ENCODE results near the gene RNF112.
"Not testable (repeated sequence)": the region's sequence is repeated elsewhere in the genome, so short reads cannot be mapped to it uniquely, and the experiment has no call there.

RNF112 gene

GRCh38 chr17:19447085-19447583, 36.1 kb downstream of the RNF112 start:
- peak; percentile 84 for DNase-seq (ENCODE audit: low spot score)

GRCh38 chr17:19448341-19449268, 37.6 kb downstream of the RNF112 start:
- peak; percentile 82 for DNase-seq (ENCODE audit: low spot score)

GRCh38 chr17:19449656-19450055, 38.6 kb downstream of the RNF112 start:
- DNase-seq (ENCODE audit: low spot score), result no peak

GRCh38 chr17:19453296-19453695, 42.3 kb downstream of the RNF112 start:
- no peak for DNase-seq (ENCODE audit: low spot score)

- DNase-seq (ENCODE audit: low spot score), result no peak
Observed at GRCh38 chr17:19454074-19454473, 43.0 kb downstream of the RNF112 start.

- no peak for DNase-seq (ENCODE audit: low spot score)
Observed at GRCh38 chr17:19456016-19456927, 45.2 kb downstream of the RNF112 start.

- DNase-seq (ENCODE audit: low spot score), result no peak
Observed at GRCh38 chr17:19457046-19457445, 46.0 kb downstream of the RNF112 start.

GRCh38 chr17:19457830-19458271, 46.8 kb downstream of the RNF112 start:
- DNase-seq (ENCODE audit: low spot score), result no peak

- DNase-seq (ENCODE audit: low spot score), result not testable (repeated sequence)
Observed at GRCh38 chr17:19458481-19458880, 47.4 kb downstream of the RNF112 start.

GRCh38 chr17:19459018-19459655, 48.1 kb downstream of the RNF112 start:
- DNase-seq (ENCODE audit: low spot score), result not testable (repeated sequence)

- DNase-seq (ENCODE audit: low spot score), result peak; percentile 19
Observed at GRCh38 chr17:19460700-19461099, 49.7 kb downstream of the RNF112 start.

GRCh38 chr17:19461116-19461515, 50.1 kb downstream of the RNF112 start:
- DNase-seq (ENCODE audit: low spot score), result no peak

- DNase-seq (ENCODE audit: low spot score), result no peak
Observed at GRCh38 chr17:19461681-19462080, 50.6 kb downstream of the RNF112 start.

- DNase-seq (ENCODE audit: low spot score), result not testable (repeated sequence)
Observed at GRCh38 chr17:19462456-19463035, 51.5 kb downstream of the RNF112 start.

GRCh38 chr17:19464031-19465026, 53.3 kb downstream of the RNF112 start:
- peak; percentile 21 for DNase-seq (ENCODE audit: low spot score)

Data from GM03348 (cell line).